ENCODE data around the gene MRI1. TPM values are rescaled to one million over a fixed set of nuclear protein-coding genes. Genes with fewer than 3 reads are reported as not detected.

MRI1 gene
- total RNA-seq: 10 to 100 TPM; 54.6 to 63.0 TPM

- ATAC-seq (ENCODE audit: insufficient number of reproducible peaks, low FRiP score, low read depth) (no peak), DNase-seq (ENCODE audit: low spot score) (peak; percentile 29)
- Histone ChIP-seq H3K27me3 (replicated peaks; ENCODE audit: insufficient read depth) (no peaks in the 10 kb centered on the region), H3K4me1 (ENCODE audit: control insufficient read depth in 1 of 2, low read depth in 2 of 2) (peaks cover 9 to 16% of the 10 kb centered on the region in 2 donors), H3K4me3 (peak within 1 kb of the TSS; percentile 86), H3K27ac (peak within 1 kb of the TSS; percentile 58 to 59), H3K9me3 (no peaks in the 10 kb centered on the region), H3K36me3 (peaks cover 41% of the 10 kb centered on the region)
- TF ChIP-seq, protein P1, sequence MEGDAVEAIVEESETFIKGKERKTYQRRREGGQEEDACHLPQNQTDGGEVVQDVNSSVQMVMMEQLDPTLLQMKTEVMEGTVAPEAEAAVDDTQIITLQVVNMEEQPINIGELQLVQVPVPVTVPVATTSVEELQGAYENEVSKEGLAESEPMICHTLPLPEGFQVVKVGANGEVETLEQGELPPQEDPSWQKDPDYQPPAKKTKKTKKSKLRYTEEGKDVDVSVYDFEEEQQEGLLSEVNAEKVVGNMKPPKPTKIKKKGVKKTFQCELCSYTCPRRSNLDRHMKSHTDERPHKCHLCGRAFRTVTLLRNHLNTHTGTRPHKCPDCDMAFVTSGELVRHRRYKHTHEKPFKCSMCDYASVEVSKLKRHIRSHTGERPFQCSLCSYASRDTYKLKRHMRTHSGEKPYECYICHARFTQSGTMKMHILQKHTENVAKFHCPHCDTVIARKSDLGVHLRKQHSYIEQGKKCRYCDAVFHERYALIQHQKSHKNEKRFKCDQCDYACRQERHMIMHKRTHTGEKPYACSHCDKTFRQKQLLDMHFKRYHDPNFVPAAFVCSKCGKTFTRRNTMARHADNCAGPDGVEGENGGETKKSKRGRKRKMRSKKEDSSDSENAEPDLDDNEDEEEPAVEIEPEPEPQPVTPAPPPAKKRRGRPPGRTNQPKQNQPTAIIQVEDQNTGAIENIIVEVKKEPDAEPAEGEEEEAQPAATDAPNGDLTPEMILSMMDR (IDR thresholded peaks at IDR 0.05): no peak
Observed at GRCh38 chr19:13764101-13764807, at the start of gene MRI1. TSS of gene MRI1 (plus strand) at chr19:13764522. CDS start at chr19:13764589, 67 bp downstream.

DNA sequence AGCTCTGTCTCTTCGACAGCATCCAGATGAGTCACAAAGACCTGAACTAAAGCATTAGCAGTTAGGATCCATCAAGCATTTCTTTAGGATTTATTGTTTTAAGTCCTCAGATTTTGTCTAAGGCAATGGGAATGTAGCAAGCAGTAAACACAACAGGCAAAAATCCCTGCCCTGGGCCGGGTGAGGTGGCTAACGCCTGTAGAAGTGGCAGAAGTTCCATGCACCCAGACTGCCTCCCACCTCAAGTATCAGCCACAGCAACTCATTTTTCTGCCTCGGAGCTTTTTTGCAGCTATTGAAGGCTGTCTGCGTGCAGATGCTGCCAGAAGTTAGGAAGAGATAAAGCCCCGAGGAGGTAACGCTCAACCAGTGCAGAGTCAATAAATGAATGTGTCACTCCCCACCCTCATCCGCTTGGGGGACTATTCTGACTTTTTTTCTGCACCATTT, 47.1 kb upstream of the MRI1 start:
- no peak overlapping the region for H3K4me3 ChIP-seq
- H3K27ac ChIP-seq: no peak overlapping the region
- no peak for ATAC-seq (ENCODE audit: insufficient number of reproducible peaks, low FRiP score, low read depth)
- H3K4me1 ChIP-seq (ENCODE audit: control insufficient read depth in 1 of 2, low read depth in 2 of 2): peaks cover 0 to 28% of the 10 kb centered on the region in 2 donors
- no peaks in the 10 kb centered on the region for H3K27me3 ChIP-seq (replicated peaks; ENCODE audit: insufficient read depth)
- no peaks in the 10 kb centered on the region for H3K36me3 ChIP-seq
- no peak for DNase-seq (ENCODE audit: low spot score)
- TF ChIP-seq, protein P1 (IDR thresholded peaks at IDR 0.05): no peak
- H3K9me3 ChIP-seq: no peaks in the 10 kb centered on the region

DNA sequence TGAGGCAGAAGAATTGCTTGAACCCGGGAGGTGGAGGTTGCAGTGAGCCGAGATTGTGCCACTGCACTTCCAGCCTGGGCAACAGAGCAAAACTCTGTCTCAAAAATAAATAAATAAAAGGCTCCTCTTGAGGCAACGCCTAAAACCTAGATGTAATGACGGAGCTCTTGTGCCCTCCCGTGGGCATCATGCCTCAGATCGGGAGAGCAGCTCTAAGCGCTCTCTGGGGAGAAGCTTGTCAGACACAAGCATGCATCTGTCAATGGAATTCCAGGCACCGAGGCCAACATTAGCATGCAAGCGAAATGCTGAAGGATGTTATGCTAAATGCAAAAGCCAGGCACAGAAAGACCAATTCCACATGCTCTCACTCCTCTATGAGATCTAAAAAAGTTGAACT, 45.6 kb upstream of the MRI1 start:
- Histone ChIP-seq H3K27ac (no peak overlapping the region), H3K9me3 (no peaks in the 10 kb centered on the region), H3K27me3 (replicated peaks; ENCODE audit: insufficient read depth) (no peaks in the 10 kb centered on the region), H3K36me3 (no peaks in the 10 kb centered on the region), H3K4me3 (no peak overlapping the region), H3K4me1 (ENCODE audit: control insufficient read depth in 1 of 2, low read depth in 2 of 2) (peaks cover 0 to 15% of the 10 kb centered on the region in 2 donors)
- TF ChIP-seq, protein P1 (IDR thresholded peaks at IDR 0.05): peak; percentile 39
- DNase-seq (ENCODE audit: low spot score) (no peak), ATAC-seq (ENCODE audit: insufficient number of reproducible peaks, low FRiP score, low read depth) (no peak)

DNA sequence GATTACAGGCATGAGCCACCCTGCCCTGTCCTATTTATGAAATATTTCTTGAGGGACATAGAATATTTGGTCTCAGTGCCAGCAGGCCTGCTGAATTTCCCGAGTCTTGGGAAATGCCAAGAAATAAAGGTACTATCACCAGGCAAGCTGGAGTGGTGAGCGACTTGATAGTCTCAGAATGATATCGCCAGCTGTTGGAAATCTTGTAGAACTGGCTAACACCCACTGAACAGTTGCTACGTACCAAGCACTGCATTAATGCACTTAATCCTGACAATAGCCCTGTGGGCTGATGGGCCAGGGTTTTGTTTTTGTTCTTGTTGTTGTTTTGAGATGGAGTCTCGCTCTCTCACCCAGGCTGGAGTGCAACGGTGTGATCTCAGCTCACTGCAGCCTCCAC, 42.2 kb upstream of the MRI1 start:
- ATAC-seq (ENCODE audit: insufficient number of reproducible peaks, low FRiP score, low read depth): no peak
- TF ChIP-seq, protein P1 (IDR thresholded peaks at IDR 0.05): no peak

DNA sequence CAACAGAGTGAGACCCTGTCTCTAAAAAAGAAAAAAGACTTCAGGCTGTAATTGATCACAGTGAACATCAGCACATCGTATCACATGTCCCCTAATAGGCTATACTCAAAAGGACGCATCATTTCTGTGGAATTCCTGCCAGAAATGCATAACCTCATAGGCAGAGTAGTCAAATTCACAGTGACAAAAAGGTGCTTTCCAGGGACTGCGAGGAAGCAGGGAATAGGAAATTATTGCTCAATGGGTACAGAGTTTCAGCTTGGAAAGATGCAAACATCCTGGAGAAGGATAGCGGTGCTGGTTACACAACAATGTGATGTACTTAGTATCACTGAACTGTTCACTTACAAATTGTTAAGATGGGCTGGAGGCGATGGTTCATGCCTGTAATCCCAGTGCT, 41.1 kb upstream of the MRI1 start:
- Histone ChIP-seq H3K36me3 (no peaks in the 10 kb centered on the region), H3K9me3 (no peaks in the 10 kb centered on the region), H3K4me1 (ENCODE audit: control insufficient read depth in 1 of 2, low read depth in 2 of 2) (peaks cover 7 to 15% of the 10 kb centered on the region in 2 donors), H3K4me3 (no peak overlapping the region), H3K27me3 (replicated peaks; ENCODE audit: insufficient read depth) (no peaks in the 10 kb centered on the region), H3K27ac (no peak overlapping the region)
- TF ChIP-seq, protein P1 (IDR thresholded peaks at IDR 0.05): no peak
- DNase-seq (ENCODE audit: low spot score): no peak
- ATAC-seq (ENCODE audit: insufficient number of reproducible peaks, low FRiP score, low read depth): no peak

More for the DNA sequence above, 42.2 kb upstream of the MRI1 start:
- Histone ChIP-seq H3K36me3 (no peaks in the 10 kb centered on the region), H3K27me3 (replicated peaks; ENCODE audit: insufficient read depth) (no peaks in the 10 kb centered on the region), H3K4me1 (ENCODE audit: control insufficient read depth in 1 of 2, low read depth in 2 of 2) (peaks cover 0 to 15% of the 10 kb centered on the region in 2 donors), H3K4me3 (no peak overlapping the region), H3K9me3 (no peaks in the 10 kb centered on the region), H3K27ac (no peak overlapping the region)
- DNase-seq (ENCODE audit: low spot score): no peak

All from thoracic aorta (tissue), 2 donors.